ENCODE data around the gene DBN1.

Gene DBN1

GRCh38 chr5:177505075-177505474 lies 31.6 kb upstream of the DBN1 start:
- no peak for DNase-seq (ENCODE audit: low read depth, low spot score)
- no peak overlapping the region for H3K27ac ChIP-seq

- no peak overlapping the region for H3K27ac ChIP-seq
Observed at GRCh38 chr5:177504086-177505056, 30.9 kb upstream of the DBN1 start.

GRCh38 chr5:177503351-177504085 lies 30.1 kb upstream of the DBN1 start:
- DNase-seq (ENCODE audit: low read depth, low spot score) = no peak
- no peak overlapping the region for H3K27ac ChIP-seq

More at GRCh38 chr5:177504086-177505056, 30.9 kb upstream of the DBN1 start:
- no peak for DNase-seq (ENCODE audit: low read depth, low spot score)

- no peak for DNase-seq (ENCODE audit: low read depth, low spot score)
- no peak overlapping the region for H3K27ac ChIP-seq
Observed at GRCh38 chr5:177502886-177503285, 29.5 kb upstream of the DBN1 start.

- H3K27ac ChIP-seq = no peak overlapping the region
- no peak for DNase-seq (ENCODE audit: low read depth, low spot score)
Observed at GRCh38 chr5:177501874-177502678, 28.6 kb upstream of the DBN1 start.

GRCh38 chr5:177500685-177501522 lies 27.5 kb upstream of the DBN1 start:
- no peak overlapping the region for H3K27ac ChIP-seq

GRCh38 chr5:177499842-177500241 lies 26.4 kb upstream of the DBN1 start:
- H3K27ac ChIP-seq = no peak overlapping the region
- no peak for DNase-seq (ENCODE audit: low read depth, low spot score)

More at GRCh38 chr5:177500685-177501522, 27.5 kb upstream of the DBN1 start:
- no peak for DNase-seq (ENCODE audit: low read depth, low spot score)

- no peak for DNase-seq (ENCODE audit: low read depth, low spot score)
- H3K27ac ChIP-seq = peak overlapping the region; percentile 90
Observed at GRCh38 chr5:177498013-177498787, 24.8 kb upstream of the DBN1 start.

- DNase-seq (ENCODE audit: low read depth, low spot score) = peak; percentile 75
- H3K27ac ChIP-seq = peak within 1 kb of the TSS; percentile 90
Observed at GRCh38 chr5:177497292-177498012, 24.0 kb upstream of the DBN1 start, which contains the start of gene PDLIM7. TSS of gene PDLIM7 (minus strand) at chr5:177497604. CDS start at chr5:177496512, 1,092 bp downstream.

- no peak for DNase-seq (ENCODE audit: low read depth, low spot score)
- peak overlapping the region; percentile 90 for H3K27ac ChIP-seq
Observed at GRCh38 chr5:177496727-177497291, 23.4 kb upstream of the DBN1 start.

GRCh38 chr5:177496070-177496726 lies 22.8 kb upstream of the DBN1 start:
- DNase-seq (ENCODE audit: low read depth, low spot score) = no peak
- peak overlapping the region; percentile 90 for H3K27ac ChIP-seq

GRCh38 chr5:177495243-177496060 lies 22.0 kb upstream of the DBN1 start:
- H3K27ac ChIP-seq = peak overlapping the region; percentile 90
- no peak for DNase-seq (ENCODE audit: low read depth, low spot score)

- H3K27ac ChIP-seq = peak overlapping the region; percentile 90
Observed at GRCh38 chr5:177494346-177495195, 21.1 kb upstream of the DBN1 start.

GRCh38 chr5:177493795-177494345 lies 20.4 kb upstream of the DBN1 start:
- peak overlapping the region; percentile 90 for H3K27ac ChIP-seq
- no peak for DNase-seq (ENCODE audit: low read depth, low spot score)

More at GRCh38 chr5:177494346-177495195, 21.1 kb upstream of the DBN1 start:
- no peak for DNase-seq (ENCODE audit: low read depth, low spot score)

GRCh38 chr5:177492841-177493240 lies 19.4 kb upstream of the DBN1 start:
- no peak for DNase-seq (ENCODE audit: low read depth, low spot score)
- H3K27ac ChIP-seq = peak overlapping the region; percentile 90
